Fibroblast of mammary gland (primary cell): ENCODE measurements around the gene MAPKBP1.

Experiments
- DNase-seq: peaks from one replicate; pipeline ENCODE4 v3.0.0-alpha.2; 2010; ENCODE audit warnings: low read depth
- H3K4me3 ChIP-seq: 2 replicates; pipeline ENCODE4 v1.5.1; 2011; ENCODE audit warnings: low read depth, mild to moderate bottlenecking, low read length, moderate library complexity; ENCODE audit not compliant: control insufficient read depth
- CTCF ChIP-seq: conservative IDR thresholded peaks from 2 replicates; pipeline ENCODE4 v1.5.1; 2011; ENCODE audit warnings: low read depth, low read length, inconsistent platforms; ENCODE audit not compliant: control insufficient read depth, insufficient read depth

Gene MAPKBP1

GRCh38 chr15:41851167-41851523 is 76.9 kb downstream of the MAPKBP1 start:
- no peak for DNase-seq
- TF ChIP-seq CTCF, result no peak

GRCh38 chr15:41851755-41852370 is 77.6 kb downstream of the MAPKBP1 start:
- no peak for DNase-seq
- no peak for TF ChIP-seq CTCF
- H3K4me3 ChIP-seq, result no peak overlapping the region

More at GRCh38 chr15:41851167-41851523, 76.9 kb downstream of the MAPKBP1 start:
- no peak overlapping the region for H3K4me3 ChIP-seq

GRCh38 chr15:41852736-41853590 is 78.7 kb downstream of the MAPKBP1 start:
- DNase-seq, result no peak
- TF ChIP-seq CTCF, result no peak
- H3K4me3 ChIP-seq, result no peak overlapping the region

GRCh38 chr15:41853831-41854230 is 79.5 kb downstream of the MAPKBP1 start:
- no peak overlapping the region for H3K4me3 ChIP-seq
- no peak for DNase-seq
- no peak for TF ChIP-seq CTCF

- DNase-seq, result no peak
- H3K4me3 ChIP-seq, result no peak overlapping the region
- TF ChIP-seq CTCF, result no peak
These were observed 80.2 kb downstream of the MAPKBP1 start for GRCh38 chr15:41854443-41854842.

GRCh38 chr15:41855261-41855961 is 81.1 kb downstream of the MAPKBP1 start:
- no peak overlapping the region for H3K4me3 ChIP-seq
- TF ChIP-seq CTCF, result no peak
- no peak for DNase-seq
